Transverse colon (tissue), 4 donors: Measurements from ENCODE around the gene BTBD3. TPM values are rescaled to one million over a fixed set of nuclear protein-coding genes. Genes with fewer than 3 reads are reported as not detected.

Experiments used
- DNase-seq: peaks from one replicate; pipeline ENCODE4 v3.0.0-alpha.2; 2019
- H3K27ac ChIP-seq, 4 donors: fragments of 200-600 bp; sonication (generic); 2 replicates each; pipeline ENCODE4 v1.5.1; 2016 to 2018; ENCODE audit warnings: inconsistent platforms in 4 of 4
- H3K27me3 ChIP-seq: fragments of 200-600 bp; sonication (generic); 2 replicates; pipeline ENCODE4 v1.5.1; 2017; ENCODE audit warnings: inconsistent platforms
- H3K36me3 ChIP-seq, 4 donors: fragments of 200-600 bp; sonication (generic); 2 replicates each; pipeline ENCODE4 v1.5.1; 2017 to 2019; ENCODE audit warnings: inconsistent platforms in 4 of 4
- H3K4me1 ChIP-seq, 4 donors: fragments of 200-600 bp; sonication (generic); 2 replicates each; pipeline ENCODE4 v1.5.1; 2017 to 2020; ENCODE audit warnings: inconsistent platforms in 4 of 4
- H3K4me3 ChIP-seq, 4 donors: fragments of 200-600 bp; sonication (generic); 1 replicate in 1 of 4; 2 replicates in 3 of 4; pipeline versions ENCODE4 v1.5.1 to v1.6.1; 2017 to 2019; ENCODE audit warnings: inconsistent platforms in 4 of 4
- H3K9me3 ChIP-seq, 2 donors: fragments of 200-600 bp; sonication (generic); 2 replicates each; pipeline ENCODE4 v1.5.1; 2017 to 2019; ENCODE audit warnings: inconsistent platforms in 2 of 2
- EP300 ChIP-seq: sonication (generic); formaldehyde crosslinking; IDR thresholded peaks from one replicate; pipeline ENCODE4 v1.6.1; 2017; ENCODE audit warnings: antibody characterized with exemption, low read depth
- POLR2A ChIP-seq: fragments of 450-650 bp; IDR thresholded peaks from one replicate; pipeline ENCODE4 v1.6.1; 2016; ENCODE audit warnings: antibody characterized with exemption, mild to moderate bottlenecking, moderate library complexity
- POLR2AphosphoS5 ChIP-seq, 3 donors: sonication (generic); formaldehyde crosslinking; IDR thresholded peaks; one replicate each; pipeline ENCODE4 v1.6.1; 2016; ENCODE audit warnings: antibody characterized with exemption in 3 of 3
- WGBS, 2 donors: methylation state at CpG; one replicate each; pipeline ENCODE4 v1.1.5; 2018; ENCODE audit warnings: low coverage in 1 of 2; 5-methylcytosine and 5-hydroxymethylcytosine counted together
- in situ Hi-C, 4 donors: fragments of 200-750 bp; cut with MboI; loops; one replicate each; pipeline versions ENCODE4 v1.15.0 to v1.15.1; 2017; ENCODE audit warnings: low sequenced_read_pairs in 3 of 4, low pct_ligation_motif_present in 1 of 4, low pct_unique_long_range_greater_than_20kb in 1 of 4
- intact Hi-C: fragments of 100-400 bp; cut with DNase I; formaldehyde crosslinking; loops from one replicate; pipeline ENCODE4 v1.15.1; 2023; ENCODE audit warnings: low total_unique reads
- total RNA-seq, 4 donors: library from RNA; depleted of rRNA; stranded (reverse); fragments of >200 nt; gene quantifications; one replicate each; pipeline ENCODE4 v1.1.0, GENCODE V29; 2016
- TF ChIP-seq, protein P1 (sequence below), 5 experiments: fragments of 200-600 bp in 3 of 5; fragments of 450-650 bp in 2 of 5; sonication (generic) in 3 of 5; IDR thresholded peaks; 1 replicate in 2 of 5; 2 replicates in 3 of 5; pipeline ENCODE4 v1.5.1; 2016 to 2017; ENCODE audit warnings: antibody characterized with exemption in 5 of 5, inconsistent platforms in 3 of 5, mild to moderate bottlenecking in 2 of 5, moderate library complexity in 1 of 5

The BTBD3 gene
- total RNA-seq, 4 donors from 2014 or later: 37.2 to 66.8 (median 60.6) TPM

DNA sequence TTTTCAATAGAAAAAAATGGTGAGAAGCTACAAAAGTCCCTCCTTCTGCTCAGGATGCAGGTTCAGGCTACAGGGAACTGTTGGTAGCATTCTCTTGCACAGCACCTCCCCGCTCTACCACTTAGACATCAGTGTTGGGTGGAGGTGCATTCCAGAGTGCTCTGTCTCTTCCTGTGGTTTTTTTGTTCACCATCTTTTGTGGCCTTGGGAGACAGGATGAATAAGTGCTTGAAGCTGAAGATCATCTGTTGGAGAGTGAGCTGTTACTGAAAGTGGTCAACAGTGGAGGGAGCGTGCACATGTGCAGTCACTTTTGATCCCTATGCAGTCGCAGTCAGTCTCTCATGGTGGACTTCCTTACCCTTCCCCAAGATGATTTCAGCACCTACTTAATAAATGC, 16.6 kb upstream of the BTBD3 start:
- WGBS, 2 donors: 88 to 89% methylated on average over 3 of the region's 3 CpGs
- no peak for DNase-seq
- H3K36me3 ChIP-seq: no peaks in the 10 kb centered on the region
- intact Hi-C loops: no loop called here
- TF ChIP-seq POLR2A (no peak), POLR2AphosphoS5 (IDR thresholded peaks at IDR 0.05) (no peak), EP300 (no peak)
- TF ChIP-seq, protein P1, sequence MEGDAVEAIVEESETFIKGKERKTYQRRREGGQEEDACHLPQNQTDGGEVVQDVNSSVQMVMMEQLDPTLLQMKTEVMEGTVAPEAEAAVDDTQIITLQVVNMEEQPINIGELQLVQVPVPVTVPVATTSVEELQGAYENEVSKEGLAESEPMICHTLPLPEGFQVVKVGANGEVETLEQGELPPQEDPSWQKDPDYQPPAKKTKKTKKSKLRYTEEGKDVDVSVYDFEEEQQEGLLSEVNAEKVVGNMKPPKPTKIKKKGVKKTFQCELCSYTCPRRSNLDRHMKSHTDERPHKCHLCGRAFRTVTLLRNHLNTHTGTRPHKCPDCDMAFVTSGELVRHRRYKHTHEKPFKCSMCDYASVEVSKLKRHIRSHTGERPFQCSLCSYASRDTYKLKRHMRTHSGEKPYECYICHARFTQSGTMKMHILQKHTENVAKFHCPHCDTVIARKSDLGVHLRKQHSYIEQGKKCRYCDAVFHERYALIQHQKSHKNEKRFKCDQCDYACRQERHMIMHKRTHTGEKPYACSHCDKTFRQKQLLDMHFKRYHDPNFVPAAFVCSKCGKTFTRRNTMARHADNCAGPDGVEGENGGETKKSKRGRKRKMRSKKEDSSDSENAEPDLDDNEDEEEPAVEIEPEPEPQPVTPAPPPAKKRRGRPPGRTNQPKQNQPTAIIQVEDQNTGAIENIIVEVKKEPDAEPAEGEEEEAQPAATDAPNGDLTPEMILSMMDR (IDR thresholded peaks at IDR 0.05): no peak
- in situ Hi-C loops: no loop called here
- H3K4me1 ChIP-seq: peaks cover 0 to 28% (median 4%) of the 10 kb centered on the region in 4 donors
- no peaks in the 10 kb centered on the region for H3K9me3 ChIP-seq
- no peaks in the 10 kb centered on the region for H3K27me3 ChIP-seq
- H3K27ac ChIP-seq: no peak overlapping the region
- H3K4me3 ChIP-seq: no peak overlapping the region

DNA sequence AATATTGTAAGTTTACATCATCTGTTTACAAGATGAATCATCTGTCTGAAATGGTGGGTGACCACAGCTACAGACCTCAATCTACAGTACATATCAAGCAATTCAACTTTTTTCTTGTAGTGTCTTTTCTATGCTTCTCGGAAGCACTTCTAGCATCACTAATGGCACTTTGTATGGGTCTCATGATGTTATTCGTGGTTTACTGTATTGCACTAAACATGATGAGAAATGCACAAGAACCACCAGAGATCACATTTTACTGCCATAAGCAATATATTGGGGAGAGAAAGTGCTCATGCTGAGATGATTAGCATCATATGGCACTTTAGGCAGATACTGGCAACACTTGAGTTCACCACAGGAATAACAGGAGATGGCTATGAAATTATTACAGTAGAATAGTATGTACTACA, 15.4 kb upstream of the BTBD3 start:
- Histone ChIP-seq H3K27ac (no peak overlapping the region), H3K36me3 (no peaks in the 10 kb centered on the region), H3K4me3 (no peak overlapping the region), H3K9me3 (no peaks in the 10 kb centered on the region), H3K27me3 (no peaks in the 10 kb centered on the region), H3K4me1 (peaks cover 0 to 34% (median 9%) of the 10 kb centered on the region in 4 donors)
- 75 to 84% methylated on average over 2 of the region's 2 CpGs for WGBS, 2 donors
- TF ChIP-seq EP300: no peak
- no peak for TF ChIP-seq POLR2AphosphoS5 (IDR thresholded peaks at IDR 0.05)
- no peak for TF ChIP-seq POLR2A
- TF ChIP-seq, protein P1 (IDR thresholded peaks at IDR 0.05): no peak
- intact Hi-C loops: no loop called here
- DNase-seq: no peak
- in situ Hi-C loops: no loop called here

DNA sequence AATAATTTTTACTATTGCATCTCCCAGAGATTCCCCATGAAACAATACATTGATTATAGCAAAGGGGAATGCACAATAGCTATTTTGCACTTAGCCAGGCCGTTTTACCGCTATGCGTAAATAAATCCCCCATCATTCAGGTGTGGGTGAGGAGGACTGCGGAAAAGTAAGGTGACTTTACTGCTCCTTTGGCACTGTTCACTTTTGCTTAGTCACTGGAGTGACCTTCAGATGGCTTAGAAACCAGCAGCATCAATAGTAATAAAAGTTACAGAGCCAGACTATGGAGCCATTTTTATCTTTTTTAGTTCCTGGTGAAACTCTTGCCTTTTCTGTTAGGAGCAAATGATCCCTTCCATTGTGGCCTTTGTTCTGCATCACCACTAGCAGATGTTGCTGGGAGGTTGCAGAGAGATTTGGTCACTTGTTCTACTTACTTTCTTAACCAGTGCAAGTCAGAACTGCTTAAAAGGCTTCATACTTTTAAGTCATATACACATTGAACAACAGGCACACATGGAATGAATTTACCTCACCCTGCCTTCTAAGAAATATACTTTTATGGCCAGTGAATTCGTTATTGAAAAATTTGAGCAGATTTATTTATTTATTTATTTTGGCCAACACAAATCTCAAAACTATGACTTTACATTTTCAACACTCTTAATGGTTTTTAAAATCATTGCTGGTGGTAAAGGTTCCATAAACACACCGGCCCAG, 12.1 kb upstream of the BTBD3 start:
- TF ChIP-seq POLR2A (no peak), EP300 (no peak), POLR2AphosphoS5 (IDR thresholded peaks at IDR 0.05) (no peak)
- TF ChIP-seq, protein P1 (IDR thresholded peaks at IDR 0.05): no peak
- Histone ChIP-seq H3K27ac (no peak overlapping the region), H3K27me3 (no peaks in the 10 kb centered on the region), H3K36me3 (no peaks in the 10 kb centered on the region), H3K4me1 (peaks cover 0 to 30% (median 10%) of the 10 kb centered on the region in 4 donors), H3K9me3 (no peaks in the 10 kb centered on the region), H3K4me3 (no peak overlapping the region)
- 81 to 84% methylated on average over 5 to 6 of the region's 6 CpGs for WGBS, 2 donors
- in situ Hi-C loops: no loop called here
- intact Hi-C loops: no loop called here
- no peak for DNase-seq

DNA sequence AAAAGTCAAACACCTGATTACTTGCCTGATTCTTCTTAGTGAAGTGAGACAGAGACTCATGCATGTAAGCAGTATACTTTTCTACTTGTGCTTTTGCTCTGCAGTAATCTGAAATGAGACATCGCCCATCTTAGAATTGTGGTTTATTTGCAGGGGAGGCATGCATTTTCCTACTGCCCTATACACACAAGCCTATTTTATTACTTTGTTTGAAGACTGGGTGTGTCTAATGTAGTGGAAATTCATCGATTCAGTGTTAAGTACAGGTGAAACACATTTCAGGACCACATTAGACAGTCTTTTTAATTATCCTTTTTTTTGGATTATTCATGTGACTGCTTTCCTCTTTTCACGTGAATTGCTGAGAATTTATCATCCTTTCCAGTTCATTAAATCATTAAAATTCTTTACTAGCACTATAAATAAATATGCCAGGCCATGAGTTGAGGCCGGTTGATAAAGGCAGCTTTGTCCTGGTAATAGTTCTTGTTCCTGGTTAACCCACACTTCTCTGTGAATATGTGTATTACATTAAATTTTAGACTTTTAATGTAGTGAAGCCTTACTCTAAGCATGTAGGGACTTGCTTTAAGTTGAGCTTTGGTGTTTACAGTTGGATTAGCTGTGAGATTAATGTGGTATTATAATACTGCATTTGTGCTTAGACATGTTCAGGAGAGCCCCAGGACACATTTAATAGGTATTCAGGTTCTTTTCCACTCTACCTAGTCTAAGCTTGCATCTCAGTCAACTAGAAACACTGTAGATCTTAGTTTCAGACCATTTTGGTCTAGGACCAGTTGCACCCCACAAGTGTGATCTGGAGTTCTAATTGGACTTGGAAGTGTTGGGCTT, 10.8 kb upstream of the BTBD3 start:
- Histone ChIP-seq H3K36me3 (no peaks in the 10 kb centered on the region), H3K27me3 (no peaks in the 10 kb centered on the region), H3K27ac (no peak overlapping the region), H3K4me1 (peaks cover 0 to 29% (median 10%) of the 10 kb centered on the region in 4 donors), H3K4me3 (no peak overlapping the region), H3K9me3 (no peaks in the 10 kb centered on the region)
- intact Hi-C loops (no loop called here), in situ Hi-C loops (no loop called here)
- DNase-seq: no peak
- WGBS, 2 donors: 40 to 42% methylated on average over 4 of the region's 4 CpGs
- TF ChIP-seq POLR2A: no peak
- no peak for TF ChIP-seq EP300
- TF ChIP-seq, protein P1 (IDR thresholded peaks at IDR 0.05): no peak
- TF ChIP-seq POLR2AphosphoS5 (IDR thresholded peaks at IDR 0.05): no peak
